CD4-positive, CD25-positive, alpha-beta regulatory T cell (primary cell): ENCODE results near the gene CAMK1D. TPM values are rescaled to one million over a fixed set of nuclear protein-coding genes. Genes with fewer than 3 reads are reported as not detected.

Experiments used
- ATAC-seq, 2 donors: fragments of 150-1000 bp; cut with Tn5 transposase; one replicate each; pipeline ENCODE4 v1.10.0; 2021; ENCODE audit warnings: low read depth in 2 of 2, moderate number of reproducible peaks in 2 of 2, moderate library complexity in 1 of 2
- DNase-seq, 3 donors: peaks; one replicate each; pipeline versions ENCODE4 v3.0.0 to v3.0.0-alpha.2; 2012 to 2022; ENCODE audit warnings: mixed read lengths in 1 of 3
- H3K27ac ChIP-seq: one replicate; pipeline ENCODE4 v1.7.0; 2013; ENCODE audit warnings: mild to moderate bottlenecking, low read length; ENCODE audit not compliant: insufficient read depth, poor library complexity, severe bottlenecking
- H3K27me3 ChIP-seq: one replicate; pipeline ENCODE4 v1.7.0; 2013; ENCODE audit warnings: low read length; ENCODE audit not compliant: control insufficient read depth, insufficient read depth
- H3K36me3 ChIP-seq: one replicate; pipeline ENCODE4 v1.7.0; 2013; ENCODE audit warnings: mild to moderate bottlenecking, low read length, moderate library complexity; ENCODE audit not compliant: control insufficient read depth, insufficient read depth
- H3K4me1 ChIP-seq: 2 replicates; pipeline ENCODE4 v1.7.0; 2013; ENCODE audit warnings: mild to moderate bottlenecking, low read length; ENCODE audit not compliant: insufficient read depth, control insufficient read depth, poor library complexity, severe bottlenecking
- H3K4me3 ChIP-seq: one replicate; pipeline ENCODE4 v1.7.0; 2013; ENCODE audit warnings: low read depth, mild to moderate bottlenecking, low read length, moderate library complexity
- H3K9me3 ChIP-seq, 2 experiments: 1 replicate in 1 of 2; 2 replicates in 1 of 2; pipeline ENCODE4 v1.7.0; 2013; ENCODE audit warnings: low read length in 2 of 2, mild to moderate bottlenecking in 1 of 2, moderate library complexity in 1 of 2; ENCODE audit not compliant: control insufficient read depth in 2 of 2
- H3K27ac Mint-ChIP-seq, 3 donors: one replicate each; pipeline ENCODE4 v1.8.0; 2020 to 2022; ENCODE audit warnings: mild to moderate bottlenecking in 3 of 3, mixed read lengths in 3 of 3, moderate library complexity in 2 of 3
- H3K27me3 Mint-ChIP-seq: one replicate; pipeline ENCODE4 v1.8.0; 2022; ENCODE audit warnings: mild to moderate bottlenecking, mixed read lengths
- H3K36me3 Mint-ChIP-seq: one replicate; pipeline ENCODE4 v1.8.0; 2020; ENCODE audit warnings: mixed read lengths
- H3K4me1 Mint-ChIP-seq, 4 donors: one replicate each; pipeline ENCODE4 v1.8.0; 2020 to 2022; ENCODE audit warnings: mixed read lengths in 4 of 4, mild to moderate bottlenecking in 1 of 4
- H3K4me3 Mint-ChIP-seq, 4 donors: one replicate each; pipeline ENCODE4 v1.8.0; 2020 to 2022; ENCODE audit warnings: mild to moderate bottlenecking in 4 of 4, mixed read lengths in 4 of 4, moderate library complexity in 3 of 4
- H3K9me3 Mint-ChIP-seq, 7 donors: one replicate each; pipeline ENCODE4 v1.8.0; 2020 to 2022; ENCODE audit warnings: mixed read lengths in 7 of 7, mild to moderate bottlenecking in 3 of 7, moderate library complexity in 2 of 7
- polyA plus RNA-seq, 4 donors: library from polyadenylated mRNA; unstranded; fragments of 300-500 nt; fragmentation: Illumina TruSeq; gene quantifications; one replicate each; pipeline ENCODE4 v1.2.3, GENCODE V29; 2021
- total RNA-seq: library from RNA; stranded (reverse); gene quantifications from one replicate; pipeline ENCODE4 v1.2.3, GENCODE V29; 2022

Gene CAMK1D
- total and polyA plus RNA-seq, 5 donors from 2014 or later, result 4.4 to 25.3 (median 5.2) TPM

DNA sequence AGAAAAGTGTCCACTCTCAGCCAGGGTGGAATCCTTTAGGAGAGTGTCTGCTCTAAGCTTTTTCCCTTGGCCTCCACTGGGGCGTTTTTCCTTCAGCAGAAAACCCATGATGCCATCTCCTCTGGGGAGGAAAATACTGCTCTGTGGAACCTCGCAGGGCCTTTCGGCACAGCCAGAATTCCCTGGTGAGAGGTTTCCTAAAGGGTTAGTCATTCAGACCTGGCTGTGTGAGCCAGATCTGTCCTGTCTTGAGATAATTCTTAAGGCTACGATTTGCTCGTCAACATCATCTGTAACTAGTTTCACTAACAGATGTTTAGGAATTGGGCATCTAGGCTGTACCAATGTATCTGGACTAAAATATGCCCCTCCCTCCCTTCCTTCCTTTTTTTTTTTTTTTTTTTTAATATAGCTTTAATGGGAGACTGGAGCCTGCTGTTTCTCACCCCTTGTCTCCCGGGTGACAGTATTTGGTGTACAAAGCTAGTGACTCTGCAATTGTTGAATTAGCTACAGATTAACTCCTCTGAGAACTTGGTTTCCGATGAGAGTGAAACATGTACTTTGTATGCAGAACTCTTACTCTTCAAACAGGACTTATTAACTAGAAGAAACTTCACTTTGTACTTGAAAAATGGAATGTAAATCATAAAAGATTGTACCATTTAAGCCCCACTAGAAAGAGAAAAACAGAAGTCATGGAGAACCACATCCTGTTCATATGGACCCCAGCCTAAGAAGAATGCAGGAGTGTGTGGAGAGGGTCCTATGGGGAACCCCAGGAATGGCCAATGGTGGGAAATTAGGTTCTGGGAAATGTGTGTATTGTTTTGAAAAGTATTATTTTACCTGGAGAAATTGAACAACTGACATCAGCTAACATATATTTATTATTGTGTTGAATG, 230.9 kb downstream of the CAMK1D start:
- no peaks in the 10 kb centered on the region for H3K36me3 ChIP-seq
- H3K27me3 Mint-ChIP-seq, result no peaks in the 10 kb centered on the region
- no peaks in the 10 kb centered on the region for H3K27me3 ChIP-seq
- peaks cover 0 to 16% (median 3%) of the 10 kb centered on the region in 4 donors for H3K4me1 Mint-ChIP-seq
- no peaks in the 10 kb centered on the region for H3K4me1 ChIP-seq
- no peak overlapping the region for H3K4me3 ChIP-seq
- peaks cover 0 to 4% of the 10 kb centered on the region in 2 experiments for H3K9me3 ChIP-seq
- H3K27ac ChIP-seq, result no peak overlapping the region
- DNase-seq (no peak), ATAC-seq (no peak)
- H3K9me3 Mint-ChIP-seq, result peaks cover 0 to 8% (median under 1%) of the 10 kb centered on the region in 7 donors
- peak overlapping the region in 1 of 4 donors; percentile 14 for H3K4me3 Mint-ChIP-seq
- H3K36me3 Mint-ChIP-seq, result peaks cover 32% of the 10 kb centered on the region
- peak overlapping the region in 2 of 3 donors; percentile 8 to 38 for H3K27ac Mint-ChIP-seq

DNA sequence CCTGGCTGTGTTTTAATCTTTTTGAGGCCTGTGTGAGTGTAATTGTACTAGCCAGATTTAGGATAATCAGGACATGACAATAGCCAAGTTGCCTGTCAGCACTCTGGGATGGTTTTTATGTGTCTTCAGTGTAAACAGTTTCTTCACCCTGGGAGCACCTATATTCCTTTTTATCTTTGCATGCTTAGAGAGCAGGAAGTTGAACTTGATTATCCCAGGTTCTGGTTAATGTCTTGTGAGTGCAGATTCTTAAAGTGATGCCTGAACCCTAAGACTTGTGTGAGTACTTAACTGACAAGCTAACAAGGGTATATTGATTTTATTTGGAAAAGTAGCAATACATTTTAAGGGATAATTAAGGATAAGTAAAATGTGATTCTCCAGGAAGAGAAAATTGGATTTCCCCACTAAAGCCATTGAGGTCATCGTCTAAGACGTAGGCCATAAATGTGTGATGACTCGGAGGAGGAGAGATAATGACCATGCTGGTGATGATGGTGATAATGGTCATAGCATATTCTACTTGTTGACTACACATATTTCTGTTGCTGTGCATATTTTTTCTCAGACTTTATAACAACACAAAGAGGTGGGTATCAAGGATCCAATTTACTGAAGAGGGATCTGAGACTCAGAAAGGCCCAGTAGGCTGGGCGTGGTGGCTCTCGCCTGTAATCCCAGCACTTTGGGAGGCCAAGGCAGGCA, 234.7 kb downstream of the CAMK1D start:
- no peaks in the 10 kb centered on the region for H3K27me3 ChIP-seq
- ATAC-seq, result no peak
- no peak overlapping the region for H3K4me3 ChIP-seq
- H3K36me3 ChIP-seq, result no peaks in the 10 kb centered on the region
- Mint-ChIP-seq H3K9me3 (peaks cover 0 to 7% (median 0%) of the 10 kb centered on the region in 7 donors), H3K36me3 (peaks cover 22% of the 10 kb centered on the region), H3K27me3 (no peaks in the 10 kb centered on the region), H3K4me3 (no peak overlapping the region), H3K4me1 (peaks cover 5 to 45% (median 27%) of the 10 kb centered on the region in 4 donors), H3K27ac (no peak overlapping the region)
- H3K4me1 ChIP-seq, result peaks cover 12% of the 10 kb centered on the region
- H3K9me3 ChIP-seq, result peaks cover 2 to 4% of the 10 kb centered on the region in 2 experiments
- H3K27ac ChIP-seq, result no peak overlapping the region
- DNase-seq, result no peak

DNA sequence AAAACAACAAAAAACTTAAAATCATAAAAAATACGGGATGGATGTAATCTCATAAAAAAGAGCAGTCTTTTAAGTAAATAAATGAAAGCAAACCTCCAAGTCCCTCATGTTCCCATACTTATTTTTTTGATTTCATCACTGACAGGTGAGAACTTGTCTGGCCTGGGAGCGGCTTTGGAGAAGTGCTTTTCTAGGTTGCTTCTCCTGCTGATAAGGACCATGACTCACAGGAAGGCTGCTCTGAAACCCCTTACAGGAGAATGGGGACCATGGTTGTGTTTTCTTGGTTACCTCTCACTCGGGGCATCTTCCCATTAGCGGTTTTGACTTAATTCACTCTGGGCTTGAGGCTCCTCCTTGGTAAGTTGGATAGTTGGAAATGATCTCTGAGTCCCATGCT, 237.4 kb downstream of the CAMK1D start:
- peaks cover 13 to 53% (median 37%) of the 10 kb centered on the region in 4 donors for H3K4me1 Mint-ChIP-seq
- H3K36me3 Mint-ChIP-seq, result peaks cover 4% of the 10 kb centered on the region
- no peak overlapping the region for H3K4me3 Mint-ChIP-seq

DNA sequence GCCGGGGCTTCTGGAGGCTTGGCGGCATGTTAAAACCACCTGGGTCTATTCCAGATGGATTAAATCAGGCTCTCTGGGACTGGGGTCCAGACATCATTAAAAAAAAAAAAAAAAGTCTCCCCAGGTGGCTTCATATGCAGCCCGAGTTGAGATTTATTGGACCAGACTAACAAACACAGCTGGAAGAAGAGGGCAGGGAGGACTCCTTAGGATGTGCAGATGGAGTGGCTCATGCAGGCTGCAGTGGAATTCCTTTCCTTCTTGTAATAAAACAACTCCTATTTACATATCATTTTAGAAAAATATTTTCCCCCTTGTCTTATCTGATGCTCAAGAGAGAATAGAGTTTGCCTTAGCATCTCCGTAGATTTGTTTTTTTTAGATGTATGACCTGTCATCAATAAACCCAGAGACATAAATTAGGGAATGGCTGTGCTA, 238.1 kb downstream of the CAMK1D start:
- Mint-ChIP-seq H3K36me3 (no peaks in the 10 kb centered on the region), H3K9me3 (peaks cover 0 to 4% (median 0%) of the 10 kb centered on the region in 7 donors), H3K27me3 (no peaks in the 10 kb centered on the region), H3K27ac (peak overlapping the region in 1 of 3 donors; percentile 42), H3K4me1 (peaks cover 15 to 56% (median 39%) of the 10 kb centered on the region in 4 donors), H3K4me3 (peak overlapping the region in 1 of 4 donors; percentile 1)
- Histone ChIP-seq H3K27ac (no peak overlapping the region), H3K4me1 (peaks cover 18% of the 10 kb centered on the region), H3K36me3 (no peaks in the 10 kb centered on the region), H3K9me3 (peaks cover 2 to 4% of the 10 kb centered on the region in 2 experiments), H3K4me3 (no peak overlapping the region), H3K27me3 (no peaks in the 10 kb centered on the region)
- ATAC-seq (no peak), DNase-seq (no peak)

More for the DNA sequence above, 237.4 kb downstream of the CAMK1D start:
- no peak for DNase-seq
- Histone ChIP-seq H3K27ac (no peak overlapping the region), H3K4me3 (no peak overlapping the region), H3K4me1 (peaks cover 18% of the 10 kb centered on the region), H3K36me3 (no peaks in the 10 kb centered on the region), H3K27me3 (no peaks in the 10 kb centered on the region), H3K9me3 (peaks cover 2 to 4% of the 10 kb centered on the region in 2 experiments)
- Mint-ChIP-seq H3K27ac (peak overlapping the region in 2 of 3 donors; percentile 9 to 42), H3K27me3 (no peaks in the 10 kb centered on the region), H3K9me3 (peaks cover 0 to 4% (median 0%) of the 10 kb centered on the region in 7 donors)
- ATAC-seq, result no peak

DNA sequence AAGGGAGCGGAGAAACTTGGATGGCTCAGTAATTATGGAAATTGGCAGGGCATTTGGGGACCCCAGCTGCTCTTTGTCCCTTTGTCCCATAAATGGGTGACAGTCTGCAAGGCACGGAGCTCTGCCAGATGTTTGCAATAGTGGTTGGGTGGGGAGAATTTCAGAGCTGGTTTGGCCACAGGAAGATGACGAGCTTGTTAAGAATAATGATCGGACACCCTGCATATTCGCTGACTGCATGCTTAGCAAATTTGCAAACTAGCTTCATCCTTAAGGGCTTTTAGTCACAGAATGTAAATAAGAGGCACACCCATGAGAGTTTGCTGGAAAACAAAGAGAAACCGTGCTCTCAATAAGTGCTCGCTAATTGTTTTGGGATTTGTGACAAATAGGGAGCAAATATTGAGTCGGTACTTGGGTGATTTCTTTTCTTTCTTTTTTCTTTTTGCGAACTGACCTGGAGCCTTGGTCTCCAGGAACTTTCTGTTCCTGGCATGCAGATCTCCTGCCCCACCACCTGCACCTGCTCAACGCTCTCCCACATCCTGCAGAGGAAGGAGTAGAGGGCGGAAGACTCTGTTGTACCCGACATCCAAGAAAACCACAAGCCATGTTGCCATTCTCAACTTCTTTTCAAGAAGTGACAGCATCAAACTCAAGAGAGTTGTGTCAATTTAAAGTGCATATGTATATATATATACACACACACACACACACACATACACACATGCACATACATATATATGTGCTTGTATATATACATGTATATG, 238.9 kb downstream of the CAMK1D start:
- Mint-ChIP-seq H3K4me3 (peak overlapping the region; percentile 66 to 83 (median 68)), H3K4me1 (peaks cover 21 to 64% (median 44%) of the 10 kb centered on the region in 4 donors), H3K36me3 (no peaks in the 10 kb centered on the region), H3K27ac (peak overlapping the region; percentile 15 to 88 (median 42)), H3K27me3 (no peaks in the 10 kb centered on the region), H3K9me3 (peaks cover 0 to 4% (median 0%) of the 10 kb centered on the region in 7 donors)
- no peaks in the 10 kb centered on the region for H3K36me3 ChIP-seq
- peaks cover 18% of the 10 kb centered on the region for H3K4me1 ChIP-seq
- peak overlapping the region; percentile 61 for H3K4me3 ChIP-seq
- H3K27ac ChIP-seq, result no peak overlapping the region
- H3K27me3 ChIP-seq, result no peaks in the 10 kb centered on the region
- ATAC-seq (peak; percentile 55 to 56), DNase-seq (peak in 2 of 3 donors; percentile 22 to 80)
- peaks cover 2 to 4% of the 10 kb centered on the region in 2 experiments for H3K9me3 ChIP-seq

DNA sequence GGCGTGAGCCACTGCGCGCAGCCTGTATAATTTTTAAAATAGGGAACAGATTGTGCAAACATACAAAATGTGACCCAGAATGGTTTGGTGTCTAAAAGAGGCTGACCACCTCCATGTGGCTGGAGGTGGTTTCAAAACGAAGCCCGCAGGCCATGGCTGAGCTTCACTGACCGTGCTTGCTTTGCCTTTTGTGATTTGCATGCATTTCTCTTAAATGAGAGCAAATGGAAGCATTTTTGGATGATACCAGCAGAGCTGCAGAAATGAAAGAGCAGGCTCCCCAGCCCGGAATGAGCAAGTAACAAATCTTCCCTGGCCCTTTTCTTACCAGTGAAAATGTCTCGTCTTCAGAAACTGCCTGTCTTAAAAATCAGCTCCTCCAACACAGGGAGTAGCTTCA, 239.9 kb downstream of the CAMK1D start:
- ATAC-seq (no peak), DNase-seq (no peak)
- Histone ChIP-seq H3K9me3 (peaks cover 2 to 4% of the 10 kb centered on the region in 2 experiments), H3K27me3 (no peaks in the 10 kb centered on the region), H3K27ac (no peak overlapping the region), H3K36me3 (no peaks in the 10 kb centered on the region), H3K4me3 (no peak overlapping the region), H3K4me1 (peaks cover 18% of the 10 kb centered on the region)
- Mint-ChIP-seq H3K27me3 (no peaks in the 10 kb centered on the region), H3K4me3 (no peak overlapping the region), H3K9me3 (peaks cover 0 to 4% (median 0%) of the 10 kb centered on the region in 7 donors), H3K36me3 (no peaks in the 10 kb centered on the region), H3K4me1 (peaks cover 21 to 69% (median 48%) of the 10 kb centered on the region in 4 donors), H3K27ac (peak overlapping the region in 1 of 3 donors; percentile 62)

DNA sequence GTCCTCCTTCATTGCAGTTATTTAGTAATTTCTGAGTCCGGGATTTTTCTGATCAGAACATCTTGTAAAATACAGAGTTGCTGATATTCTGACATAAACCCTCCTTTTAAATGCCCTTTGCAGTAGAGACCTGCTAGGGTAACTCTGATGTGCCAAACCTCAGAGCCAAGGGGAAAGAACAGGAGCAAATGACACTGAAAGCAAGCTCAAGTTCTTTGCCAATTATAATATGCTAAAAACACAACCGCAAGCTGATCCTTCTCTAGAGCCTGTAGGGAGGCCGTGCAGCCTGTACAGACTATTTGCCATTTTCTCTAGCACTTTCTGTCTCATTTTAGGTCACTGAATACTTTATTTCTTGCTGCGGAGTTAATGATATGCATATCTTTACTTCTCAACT, 240.4 kb downstream of the CAMK1D start:
- Mint-ChIP-seq H3K36me3 (no peaks in the 10 kb centered on the region), H3K4me1 (peaks cover 26 to 74% (median 53%) of the 10 kb centered on the region in 4 donors), H3K27ac (peak overlapping the region in 1 of 3 donors; percentile 62), H3K27me3 (peaks cover 3% of the 10 kb centered on the region), H3K9me3 (peaks cover 0 to 4% (median 0%) of the 10 kb centered on the region in 7 donors), H3K4me3 (no peak overlapping the region)
- Histone ChIP-seq H3K4me1 (peaks cover 22% of the 10 kb centered on the region), H3K4me3 (no peak overlapping the region), H3K36me3 (no peaks in the 10 kb centered on the region), H3K9me3 (peaks cover 2 to 4% of the 10 kb centered on the region in 2 experiments), H3K27ac (no peak overlapping the region), H3K27me3 (no peaks in the 10 kb centered on the region)
- DNase-seq (no peak), ATAC-seq (no peak)
